GM10266 (cell line): ENCODE data around the gene NUP54.
A peak's percentile ranks its signal among the peaks of the same experiment; 100 is the strongest.

Source experiments
- DNase-seq: peaks from one replicate; pipeline ENCODE4 v3.0.0; 2012; ENCODE audit errors: extremely low spot score
- TF ChIP-seq, protein P1 (sequence below): IDR thresholded peaks from 2 replicates; pipeline ENCODE4 v1.5.1; 2012; ENCODE audit warnings: mild to moderate bottlenecking, low read depth; ENCODE audit not compliant: control insufficient read depth, insufficient read depth; ENCODE audit errors: missing control alignments

The NUP54 gene

GRCh38 chr4:76117536-76117935 lies 30.7 kb downstream of the NUP54 start:
- TF ChIP-seq, protein P1, sequence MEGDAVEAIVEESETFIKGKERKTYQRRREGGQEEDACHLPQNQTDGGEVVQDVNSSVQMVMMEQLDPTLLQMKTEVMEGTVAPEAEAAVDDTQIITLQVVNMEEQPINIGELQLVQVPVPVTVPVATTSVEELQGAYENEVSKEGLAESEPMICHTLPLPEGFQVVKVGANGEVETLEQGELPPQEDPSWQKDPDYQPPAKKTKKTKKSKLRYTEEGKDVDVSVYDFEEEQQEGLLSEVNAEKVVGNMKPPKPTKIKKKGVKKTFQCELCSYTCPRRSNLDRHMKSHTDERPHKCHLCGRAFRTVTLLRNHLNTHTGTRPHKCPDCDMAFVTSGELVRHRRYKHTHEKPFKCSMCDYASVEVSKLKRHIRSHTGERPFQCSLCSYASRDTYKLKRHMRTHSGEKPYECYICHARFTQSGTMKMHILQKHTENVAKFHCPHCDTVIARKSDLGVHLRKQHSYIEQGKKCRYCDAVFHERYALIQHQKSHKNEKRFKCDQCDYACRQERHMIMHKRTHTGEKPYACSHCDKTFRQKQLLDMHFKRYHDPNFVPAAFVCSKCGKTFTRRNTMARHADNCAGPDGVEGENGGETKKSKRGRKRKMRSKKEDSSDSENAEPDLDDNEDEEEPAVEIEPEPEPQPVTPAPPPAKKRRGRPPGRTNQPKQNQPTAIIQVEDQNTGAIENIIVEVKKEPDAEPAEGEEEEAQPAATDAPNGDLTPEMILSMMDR, result no peak
- DNase-seq, result no peak

GRCh38 chr4:76116821-76117220 lies 31.4 kb downstream of the NUP54 start:
- DNase-seq, result no peak
- TF ChIP-seq, protein P1, result no peak

DNA sequence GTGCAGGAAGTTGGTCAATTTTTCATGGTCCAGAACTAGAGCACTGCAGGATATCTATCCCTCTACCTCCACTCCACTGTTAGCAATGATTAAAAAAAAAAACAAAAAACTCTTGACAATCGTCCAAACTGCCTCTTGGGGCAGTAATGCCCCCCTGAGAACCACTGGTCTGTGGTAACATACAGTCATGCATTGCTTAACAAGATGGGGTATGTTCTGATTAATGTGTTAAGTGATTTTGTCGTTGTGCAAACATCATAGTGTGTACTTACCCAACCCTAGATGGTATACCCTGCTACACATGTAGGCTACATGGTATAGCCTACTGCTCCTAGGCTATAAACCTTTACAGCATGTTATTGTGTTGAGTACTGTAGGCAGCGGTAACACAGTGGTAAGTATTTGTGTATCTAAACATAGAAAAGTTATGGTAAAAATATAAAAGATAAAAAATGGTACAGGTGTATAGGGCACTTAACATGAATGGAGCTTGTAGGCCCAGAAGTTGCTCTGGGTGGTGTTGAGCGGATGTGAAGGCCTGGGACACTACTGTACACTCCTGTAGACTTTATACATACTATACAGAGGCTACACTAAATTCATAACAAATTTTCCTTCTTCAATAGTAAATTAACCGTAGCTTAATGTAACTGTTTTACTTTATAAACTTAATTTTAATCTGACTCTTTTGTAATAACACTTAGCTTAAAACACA lies 39.6 kb downstream of the NUP54 start:
- DNase-seq, result no peak
- TF ChIP-seq, protein P1, result peak; percentile 12

DNA sequence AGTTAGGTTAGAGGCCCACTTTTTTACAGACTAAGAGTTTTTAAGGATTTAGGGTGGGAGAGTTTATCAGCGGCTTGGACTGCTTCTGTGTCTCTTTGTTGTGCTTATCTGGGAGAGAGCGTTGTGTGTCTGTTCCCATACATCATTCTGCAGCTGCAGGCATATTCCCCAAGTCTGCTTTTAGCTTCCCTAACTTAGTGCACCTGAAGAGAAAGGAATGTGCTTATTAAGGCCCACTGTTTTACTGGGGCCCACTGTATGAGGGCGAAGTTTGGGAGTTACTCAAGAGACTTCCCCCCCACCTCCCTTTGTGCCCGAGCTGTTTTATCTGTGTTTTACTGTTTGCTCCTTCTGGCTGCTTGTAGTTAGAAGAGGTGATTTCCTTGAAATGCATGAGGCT lies 41.8 kb downstream of the NUP54 start:
- TF ChIP-seq, protein P1, result no peak
- no peak for DNase-seq

GRCh38 chr4:76105652-76106051 lies 42.5 kb downstream of the NUP54 start:
- TF ChIP-seq, protein P1, result no peak
- DNase-seq, result no peak

DNA sequence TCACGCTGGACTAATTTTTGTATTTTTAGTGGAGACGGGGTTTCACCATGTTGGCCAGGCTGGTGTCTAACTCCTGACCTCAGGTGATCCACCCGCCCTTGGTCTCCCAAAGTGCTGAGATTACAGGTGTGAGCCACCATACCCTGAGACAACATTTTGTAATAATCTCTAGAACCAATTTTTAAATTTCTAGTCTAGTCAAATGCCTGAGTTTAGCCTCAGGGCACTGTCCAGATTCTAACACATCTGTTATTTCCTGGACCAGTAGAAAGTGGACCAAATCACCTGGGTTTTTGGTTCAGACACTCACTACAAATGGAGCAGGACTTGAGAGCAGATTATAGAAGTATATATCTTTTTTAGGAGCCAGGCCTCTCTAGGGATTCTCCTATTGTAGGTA lies 52.1 kb downstream of the NUP54 start:
- TF ChIP-seq, protein P1, result no peak
- DNase-seq, result no peak

GRCh38 chr4:76095568-76095967 lies 52.6 kb downstream of the NUP54 start:
- TF ChIP-seq, protein P1, result no peak

More at GRCh38 chr4:76095568-76095967, 52.6 kb downstream of the NUP54 start:
- DNase-seq, result no peak
